ENCODE measurements around the gene SERAC1. TPM values are rescaled to one million over a fixed set of nuclear protein-coding genes. Genes with fewer than 3 reads are reported as not detected.

Gene SERAC1
- polyA plus RNA-seq, 1 donor = 5.3 TPM

Other genes with a start within 250 kb of the SERAC1 start
- 8.4 TPM for gene SYNJ2, start 186.4 kb downstream of the SERAC1 start, polyA plus RNA-seq (ENCODE audit: insufficient read length)
- gene GTF2H5, start 88 bp upstream of the SERAC1 start, polyA plus RNA-seq (ENCODE audit: insufficient read length) = 28.2 TPM
- 16.0 TPM for gene TULP4, start 144.2 kb upstream of the SERAC1 start, polyA plus RNA-seq (ENCODE audit: insufficient read length)

All from forelimb muscle (tissue), 1 donor.